RWPE2 (cell line): ENCODE measurements around the gene ITGB7.
A peak's percentile ranks its signal among the peaks of the same experiment; 100 is the strongest.

Experiments
- ATAC-seq: fragments of 200-7000 bp; cut with Tn5 transposase; 3 replicates; pipeline ENCODE4 v1.9.1; 2021; ENCODE audit warnings: low read depth
- DNase-seq: peaks from one replicate; pipeline ENCODE4 v3.0.0-alpha.2; 2020; ENCODE audit warnings: low spot score
- H3K27ac ChIP-seq: fragments of 450-650 bp; 2 replicates; pipeline ENCODE4 v1.5.1; 2017; ENCODE audit warnings: mild to moderate bottlenecking; ENCODE audit not compliant: poor library complexity, severe bottlenecking
- H3K27me3 ChIP-seq: fragments of 250-450 bp; sonication (Bioruptor Pico); 2 replicates; pipeline ENCODE4 v1.5.1; 2021; ENCODE audit warnings: mild to moderate bottlenecking, moderate library complexity; ENCODE audit not compliant: insufficient read depth, poor library complexity, severe bottlenecking
- H3K36me3 ChIP-seq: fragments of 250-450 bp; sonication (Bioruptor Pico); 2 replicates; pipeline ENCODE4 v1.5.1; 2020; ENCODE audit warnings: low read depth, mild to moderate bottlenecking, moderate library complexity
- H3K4me1 ChIP-seq: fragments of 250-450 bp; sonication (Bioruptor Pico); 2 replicates; pipeline ENCODE4 v1.5.1; 2021; ENCODE audit warnings: mild to moderate bottlenecking, moderate library complexity; ENCODE audit not compliant: insufficient read depth, poor library complexity, severe bottlenecking
- H3K4me3 ChIP-seq: fragments of 250-450 bp; sonication (Bioruptor Pico); 2 replicates; pipeline ENCODE4 v1.5.1; 2021; ENCODE audit warnings: mild to moderate bottlenecking, moderate library complexity; ENCODE audit not compliant: severe bottlenecking
- H3K9me3 ChIP-seq: fragments of 250-450 bp; sonication (Bioruptor Pico); 2 replicates; pipeline ENCODE4 v1.5.1; 2021; ENCODE audit warnings: mild to moderate bottlenecking, moderate library complexity; ENCODE audit not compliant: severe bottlenecking
- TF ChIP-seq, protein P1 (sequence below): fragments of 450-650 bp; IDR thresholded peaks from one replicate; pipeline ENCODE4 v1.5.1; 2017; ENCODE audit warnings: mild to moderate bottlenecking, moderate library complexity; ENCODE audit not compliant: poor library complexity, severe bottlenecking

Gene ITGB7

DNA sequence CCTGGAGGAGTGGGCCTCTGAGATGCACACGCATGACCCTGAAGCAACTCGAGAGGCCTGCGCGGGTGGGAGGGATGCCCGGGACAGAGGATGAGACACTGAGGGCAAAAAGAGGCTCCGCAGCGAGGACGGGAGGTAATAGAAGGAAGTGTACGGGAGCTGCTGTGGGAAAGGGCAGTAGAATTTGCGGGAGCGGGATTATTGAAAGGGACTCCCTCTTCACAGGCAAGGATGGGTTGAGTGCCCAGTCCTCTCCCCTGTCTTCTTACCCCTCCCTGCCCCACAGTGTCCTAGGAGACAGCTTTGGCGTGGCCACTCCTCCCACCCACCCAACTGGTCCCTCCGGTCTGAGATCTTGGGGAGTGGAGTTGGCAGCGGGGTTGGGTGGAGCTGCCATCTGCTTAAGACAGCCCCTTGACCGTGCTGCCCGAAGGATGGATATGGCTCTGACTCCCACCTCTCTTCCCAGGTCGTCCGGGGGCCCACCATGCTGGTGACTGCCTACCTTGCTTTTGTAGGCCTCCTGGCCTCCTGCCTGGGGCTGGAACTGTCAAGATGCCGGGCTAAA, 45.4 kb upstream of the ITGB7 start:
- ATAC-seq (peak; percentile 46), DNase-seq (no peak)
- TF ChIP-seq, protein P1, sequence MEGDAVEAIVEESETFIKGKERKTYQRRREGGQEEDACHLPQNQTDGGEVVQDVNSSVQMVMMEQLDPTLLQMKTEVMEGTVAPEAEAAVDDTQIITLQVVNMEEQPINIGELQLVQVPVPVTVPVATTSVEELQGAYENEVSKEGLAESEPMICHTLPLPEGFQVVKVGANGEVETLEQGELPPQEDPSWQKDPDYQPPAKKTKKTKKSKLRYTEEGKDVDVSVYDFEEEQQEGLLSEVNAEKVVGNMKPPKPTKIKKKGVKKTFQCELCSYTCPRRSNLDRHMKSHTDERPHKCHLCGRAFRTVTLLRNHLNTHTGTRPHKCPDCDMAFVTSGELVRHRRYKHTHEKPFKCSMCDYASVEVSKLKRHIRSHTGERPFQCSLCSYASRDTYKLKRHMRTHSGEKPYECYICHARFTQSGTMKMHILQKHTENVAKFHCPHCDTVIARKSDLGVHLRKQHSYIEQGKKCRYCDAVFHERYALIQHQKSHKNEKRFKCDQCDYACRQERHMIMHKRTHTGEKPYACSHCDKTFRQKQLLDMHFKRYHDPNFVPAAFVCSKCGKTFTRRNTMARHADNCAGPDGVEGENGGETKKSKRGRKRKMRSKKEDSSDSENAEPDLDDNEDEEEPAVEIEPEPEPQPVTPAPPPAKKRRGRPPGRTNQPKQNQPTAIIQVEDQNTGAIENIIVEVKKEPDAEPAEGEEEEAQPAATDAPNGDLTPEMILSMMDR = peak; percentile 5
- peaks cover 6% of the 10 kb centered on the region for H3K4me1 ChIP-seq
- no peaks in the 10 kb centered on the region; the same call in 1 of the 2 replicates for H3K36me3 ChIP-seq
- no peaks in the 10 kb centered on the region for H3K9me3 ChIP-seq
- H3K4me3 ChIP-seq = peak overlapping the region; percentile 77
- peak overlapping the region; percentile 53 for H3K27ac ChIP-seq
- no peaks in the 10 kb centered on the region for H3K27me3 ChIP-seq

DNA sequence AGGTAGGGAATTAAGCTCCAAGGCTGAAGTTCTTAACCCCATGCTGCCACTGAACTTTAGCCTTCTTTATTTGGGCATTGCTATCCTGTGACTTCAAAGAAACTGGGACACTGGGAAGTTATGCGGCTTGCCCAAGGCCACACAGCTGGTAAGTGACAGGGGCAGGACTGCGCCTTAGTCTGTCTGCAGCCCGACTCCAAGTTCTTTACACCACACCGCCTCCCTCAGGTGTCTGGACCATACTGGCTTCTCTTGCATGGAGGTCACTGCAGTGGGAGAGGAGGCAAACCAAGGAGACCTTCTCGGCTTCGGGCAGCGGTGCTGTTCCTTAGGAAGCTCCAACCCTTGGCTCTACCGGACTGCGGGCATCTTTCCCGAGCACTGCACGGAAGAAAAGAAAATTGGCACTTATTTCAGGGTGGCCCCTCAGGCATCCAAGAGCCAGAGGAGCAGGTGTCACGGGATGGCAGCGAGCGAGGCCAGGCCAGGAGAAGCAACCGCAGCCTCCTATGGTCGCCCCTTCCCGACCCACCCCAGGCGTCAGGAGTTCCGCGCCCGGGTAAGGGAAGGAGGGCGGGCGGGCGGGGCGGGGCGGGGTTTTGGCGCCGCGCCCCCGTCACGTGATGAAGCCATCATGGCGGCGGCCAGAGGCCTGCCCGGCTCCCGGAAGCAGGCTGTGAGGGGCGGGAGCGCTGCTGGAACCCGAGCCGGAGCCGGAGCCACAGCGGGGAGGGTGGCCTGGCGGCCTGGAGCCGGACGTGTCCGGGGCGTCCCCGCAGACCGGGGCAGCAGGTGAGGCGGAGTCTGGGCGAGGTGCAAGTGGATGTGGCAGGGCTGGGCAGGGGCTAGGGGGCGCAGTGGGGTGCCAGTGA, 44.7 kb upstream of the ITGB7 start:
- TF ChIP-seq, protein P1 = peak; percentile 46
- H3K4me3 ChIP-seq = peak overlapping the region; percentile 77
- no peaks in the 10 kb centered on the region for H3K27me3 ChIP-seq
- DNase-seq (no peak), ATAC-seq (peak; percentile 77)
- H3K4me1 ChIP-seq = peaks cover 6% of the 10 kb centered on the region
- H3K9me3 ChIP-seq = no peaks in the 10 kb centered on the region
- H3K36me3 ChIP-seq = no peaks in the 10 kb centered on the region; the same call in 1 of the 2 replicates
- peak overlapping the region; percentile 53 for H3K27ac ChIP-seq

DNA sequence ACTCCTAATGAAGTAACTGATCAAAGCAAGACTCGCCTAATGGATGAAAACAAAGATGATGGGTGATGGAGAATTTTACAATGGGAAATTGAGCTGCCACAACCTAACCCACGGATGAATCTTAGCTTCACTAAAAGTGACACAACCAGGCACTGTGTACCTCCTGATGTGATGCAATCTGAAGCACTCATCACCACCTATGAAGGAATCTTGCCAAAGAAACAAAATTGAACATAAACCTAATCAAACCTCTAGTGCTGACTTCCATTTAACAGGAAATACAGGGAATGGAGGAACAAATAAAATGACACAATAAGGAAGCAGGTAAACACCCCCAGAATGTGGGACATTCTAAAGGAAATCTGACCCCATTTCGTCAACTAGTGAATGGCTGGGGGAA, 38.2 kb upstream of the ITGB7 start:
- H3K9me3 ChIP-seq = no peaks in the 10 kb centered on the region
- TF ChIP-seq, protein P1 = no peak

DNA sequence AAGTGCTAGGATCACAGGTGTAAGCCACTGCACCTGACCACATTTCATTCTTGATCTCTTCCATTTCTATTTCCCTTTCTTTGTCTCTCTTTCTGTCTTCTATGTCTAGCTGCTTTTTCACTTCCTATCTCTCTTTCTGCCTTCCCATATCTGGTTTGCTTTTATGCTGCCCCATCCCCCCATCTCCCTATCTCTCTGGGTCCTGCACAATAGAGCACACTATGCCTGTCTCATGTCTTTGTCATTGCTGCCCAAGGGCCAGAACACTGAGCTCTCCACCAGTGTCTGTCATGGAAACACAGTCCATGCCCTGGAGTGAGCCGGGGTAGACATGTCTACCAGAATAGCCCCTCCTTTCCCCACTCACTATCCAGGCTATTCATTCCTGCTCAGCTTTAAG, 37.3 kb upstream of the ITGB7 start:
- no peak for DNase-seq
- Histone ChIP-seq H3K27me3 (no peaks in the 10 kb centered on the region), H3K4me1 (no peaks in the 10 kb centered on the region), H3K27ac (no peak overlapping the region), H3K9me3 (no peaks in the 10 kb centered on the region), H3K36me3 (no peaks in the 10 kb centered on the region), H3K4me3 (no peak overlapping the region)
- no peak for ATAC-seq
- TF ChIP-seq, protein P1 = no peak

More for the DNA sequence above, 38.2 kb upstream of the ITGB7 start:
- Histone ChIP-seq H3K27ac (no peak overlapping the region), H3K36me3 (no peaks in the 10 kb centered on the region), H3K4me1 (no peaks in the 10 kb centered on the region), H3K27me3 (no peaks in the 10 kb centered on the region), H3K4me3 (no peak overlapping the region)
- ATAC-seq = no peak
- DNase-seq = no peak
